HG03060 (cell line): ENCODE measurements around the gene PIGC.
A peak's percentile ranks its signal among the peaks of the same experiment; 100 is the strongest.

ENCODE experiments used
- ATAC-seq: cut with Tn5 transposase; IDR thresholded peaks from one replicate; pipeline ENCODE4 v1.9.1; 2021; ENCODE audit warnings: low read depth, moderate number of reproducible peaks; ENCODE audit not compliant: unreplicated experiment

The PIGC gene

DNA sequence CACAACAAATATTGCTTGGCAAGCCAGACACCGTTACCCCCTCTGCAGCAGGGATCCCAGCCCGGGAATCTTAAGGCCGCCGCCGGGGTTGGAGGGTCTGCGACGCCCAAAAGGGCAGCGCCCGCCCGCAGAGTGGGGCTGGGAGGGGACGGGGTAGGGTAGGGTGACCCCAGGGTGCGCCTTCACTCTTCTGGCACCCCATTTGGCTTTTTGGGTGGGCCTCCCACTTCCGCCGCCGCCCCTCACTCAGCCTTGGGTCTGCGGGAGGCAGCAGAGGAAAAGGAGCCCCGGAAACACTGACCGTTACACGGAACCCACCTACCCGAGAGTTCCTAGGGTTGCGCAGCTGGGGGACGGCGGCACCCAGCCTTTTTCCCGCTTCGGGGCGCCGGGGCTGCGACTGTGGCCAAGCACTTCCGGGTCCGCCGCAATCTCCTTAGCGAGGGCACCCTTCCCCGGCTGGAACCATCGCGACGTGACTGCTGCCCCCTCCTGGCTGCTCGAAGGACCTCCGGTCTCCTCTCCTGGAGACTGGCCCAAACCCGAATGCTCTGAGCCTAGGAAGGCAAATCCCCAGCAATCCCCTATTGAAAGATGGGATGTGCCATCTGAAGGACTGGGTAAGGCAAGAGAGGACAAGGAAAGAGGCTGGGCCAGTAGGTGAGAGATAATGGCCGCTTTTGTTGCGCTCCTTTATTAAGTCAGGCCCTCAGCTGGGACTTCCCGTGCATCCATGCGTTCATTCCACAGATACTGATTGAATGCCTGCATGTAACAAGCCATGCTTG, at the start of gene PIGC:
TSS of gene PIGC (minus strand) at position 404 of the 788 bp plus-strand sequence. CDS start 1,447 bp downstream, outside the sequence.
- peak; percentile 94 for ATAC-seq

DNA sequence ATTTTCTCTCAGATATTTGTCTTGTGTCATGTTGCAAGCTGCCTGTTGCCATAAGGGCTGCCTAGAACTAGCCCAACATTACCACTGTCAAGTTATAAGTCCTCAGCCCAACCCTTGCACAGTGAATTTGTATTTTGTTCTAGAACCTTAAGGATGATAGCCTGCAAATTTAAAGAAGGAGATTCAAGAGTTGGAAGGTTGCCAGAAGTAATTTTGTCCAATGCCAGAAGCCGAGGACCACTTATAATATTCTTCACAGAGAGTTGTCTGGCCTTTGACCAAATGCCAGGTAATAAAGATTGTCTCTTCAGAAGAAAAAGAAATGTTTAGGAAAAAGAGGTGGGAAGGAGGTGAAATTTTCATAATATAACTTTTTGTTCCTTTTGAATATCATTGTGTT, 48.6 kb upstream of the PIGC start:
- ATAC-seq: no peak

- no peak for ATAC-seq
These were observed 46.0 kb upstream of the PIGC start for GRCh38 chr1:172489847-172490246.

- no peak for ATAC-seq
These were observed 44.5 kb upstream of the PIGC start for GRCh38 chr1:172488393-172488792.

DNA sequence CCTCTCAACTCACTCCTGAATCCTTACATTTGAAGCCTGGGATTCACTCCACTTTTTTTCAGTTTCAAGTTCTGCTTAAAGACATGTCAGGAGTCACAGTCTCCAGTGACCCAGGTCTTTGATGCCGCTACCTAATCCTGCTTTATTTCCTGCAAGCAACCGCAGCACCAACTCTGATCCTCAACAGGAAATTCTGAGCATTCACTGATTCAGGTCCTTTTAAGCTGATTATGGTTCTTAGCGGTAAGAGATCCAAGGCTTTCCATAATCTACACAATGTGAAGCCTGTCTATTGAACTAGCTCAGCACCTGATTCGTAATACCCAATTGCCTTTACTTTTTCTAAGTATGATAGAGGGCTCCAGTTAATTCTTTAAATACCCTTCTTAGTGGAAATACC, 43.7 kb upstream of the PIGC start:
- ATAC-seq: no peak

DNA sequence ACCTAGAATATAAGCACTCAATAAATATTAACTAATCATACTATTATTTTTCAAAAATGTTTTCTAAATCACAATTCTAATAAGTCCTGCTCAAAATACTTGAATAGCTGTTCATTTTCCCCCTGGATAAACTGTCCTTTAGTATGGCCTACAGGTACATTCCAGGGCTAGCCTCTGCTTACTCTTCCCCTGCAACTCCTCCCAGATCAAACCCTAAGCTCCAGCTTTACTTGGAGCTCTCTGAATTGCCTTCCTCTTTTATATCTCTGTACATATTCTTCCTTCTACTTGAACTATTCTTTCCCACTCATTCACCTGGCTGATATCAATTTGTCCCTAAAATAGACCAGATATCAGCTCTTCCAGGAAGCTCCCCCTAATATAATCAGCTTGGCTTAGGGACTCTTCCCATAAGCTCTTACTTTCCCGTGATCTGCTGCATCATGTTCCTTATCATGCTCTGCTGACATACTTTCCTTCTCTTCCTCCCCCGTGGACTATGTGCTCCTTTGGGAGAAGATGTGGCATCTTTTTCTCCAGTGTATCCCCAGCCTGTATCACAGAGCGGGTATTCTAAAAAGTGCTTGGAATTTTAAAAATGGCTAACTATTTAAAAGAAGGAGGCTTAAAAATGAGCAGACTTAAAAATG, 43.1 kb upstream of the PIGC start:
- no peak for ATAC-seq

DNA sequence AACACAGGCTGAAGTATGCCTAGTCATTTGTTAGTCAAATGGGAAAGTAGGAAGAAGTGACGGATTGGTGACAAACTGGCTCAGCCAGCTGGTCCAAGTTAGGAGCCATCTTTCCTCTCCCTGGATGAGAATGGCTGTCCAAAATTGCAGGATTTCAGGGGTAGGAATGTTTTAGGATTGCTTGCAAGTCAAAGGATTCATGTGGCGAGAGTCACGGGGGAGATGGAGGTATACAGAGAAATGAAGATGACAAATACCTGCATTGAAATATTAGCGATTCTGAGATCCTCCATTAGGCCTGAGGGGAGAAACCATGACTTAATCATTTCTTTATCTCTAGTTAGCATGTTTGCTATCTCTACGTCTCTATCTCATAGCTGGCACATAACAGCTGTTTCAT, 41.8 kb upstream of the PIGC start:
- ATAC-seq: no peak

DNA sequence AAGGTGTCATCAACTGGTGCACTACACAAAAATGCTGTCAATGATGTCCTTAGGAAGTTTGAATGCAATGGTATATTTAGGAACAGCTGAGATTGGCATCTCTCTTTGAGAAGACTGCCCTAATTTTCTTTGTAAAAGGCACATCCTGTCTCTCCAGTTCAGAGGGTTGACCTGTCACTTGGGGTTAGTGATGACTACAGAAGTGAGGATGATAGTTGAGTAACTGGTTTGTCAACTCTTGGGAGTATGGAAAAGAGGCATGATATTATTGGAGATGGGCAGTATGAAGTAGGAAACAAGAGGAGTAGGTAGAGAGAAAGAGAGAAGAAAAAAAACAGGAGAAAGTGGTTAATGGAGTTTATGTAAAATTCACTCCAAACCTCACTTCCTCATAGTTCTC, 40.4 kb upstream of the PIGC start:
- ATAC-seq: no peak

DNA sequence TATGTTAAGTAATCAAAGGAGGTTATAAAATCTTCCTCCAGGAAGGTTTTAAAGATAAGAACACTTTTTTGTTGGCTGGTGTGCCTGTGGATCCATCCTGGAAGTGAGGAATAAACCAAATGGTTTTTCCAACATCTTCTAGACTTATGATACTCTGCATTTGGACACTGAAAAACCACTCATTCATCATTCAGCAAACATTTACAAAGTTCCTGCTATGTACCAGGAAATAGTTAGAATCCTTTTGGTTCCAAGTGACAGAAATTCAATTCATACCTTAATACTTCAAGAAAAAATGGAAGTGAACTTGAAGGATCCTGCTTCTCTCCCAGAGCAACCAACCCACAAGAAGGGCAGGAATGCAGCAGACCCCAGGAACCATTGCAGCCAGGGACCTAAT, 39.6 kb upstream of the PIGC start:
- ATAC-seq: no peak

DNA sequence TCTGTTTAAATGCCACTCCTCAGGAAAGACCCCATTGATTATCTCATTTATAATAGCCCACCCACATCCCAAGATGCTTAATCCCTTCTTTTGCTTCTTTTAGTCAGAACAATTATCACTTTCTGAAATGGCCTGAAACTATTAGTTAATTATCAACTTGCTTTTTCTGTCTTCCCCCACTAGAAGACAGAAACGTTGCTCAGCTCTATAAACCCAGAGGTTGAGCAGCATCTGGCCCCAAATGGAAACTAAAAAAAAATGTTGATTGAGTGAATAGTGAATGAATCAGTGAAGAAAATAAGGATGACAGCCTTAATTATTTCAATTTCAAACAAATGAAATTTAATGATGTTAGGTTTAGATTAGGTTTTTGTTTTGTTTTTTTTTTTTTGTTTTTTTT, 38.2 kb upstream of the PIGC start:
- no peak for ATAC-seq

- no peak for ATAC-seq
These were observed 36.6 kb upstream of the PIGC start for GRCh38 chr1:172480431-172480830.

- ATAC-seq: no peak
These were observed 34.6 kb upstream of the PIGC start for GRCh38 chr1:172478485-172478884.

GRCh38 chr1:172477741-172478140, 33.9 kb upstream of the PIGC start:
- no peak for ATAC-seq

DNA sequence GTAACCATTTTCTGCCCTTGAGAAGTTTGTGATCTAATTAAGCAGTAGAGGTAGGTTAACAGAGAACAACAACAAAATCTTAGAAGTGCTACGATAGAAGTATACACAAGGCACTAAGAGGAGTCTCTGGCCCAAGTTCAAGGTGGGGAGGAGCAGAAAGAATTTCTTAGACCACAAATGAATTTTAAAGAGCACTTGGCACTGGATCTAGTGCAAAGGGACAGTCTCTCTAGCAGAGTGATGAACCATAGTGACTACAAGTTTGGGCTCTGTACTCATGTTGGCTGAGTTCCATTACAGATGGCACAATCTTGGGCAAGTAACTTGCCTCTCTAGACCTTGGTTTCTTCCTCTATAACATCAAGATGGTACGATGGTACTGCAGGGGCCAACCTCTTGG, 33.3 kb upstream of the PIGC start:
- no peak for ATAC-seq

DNA sequence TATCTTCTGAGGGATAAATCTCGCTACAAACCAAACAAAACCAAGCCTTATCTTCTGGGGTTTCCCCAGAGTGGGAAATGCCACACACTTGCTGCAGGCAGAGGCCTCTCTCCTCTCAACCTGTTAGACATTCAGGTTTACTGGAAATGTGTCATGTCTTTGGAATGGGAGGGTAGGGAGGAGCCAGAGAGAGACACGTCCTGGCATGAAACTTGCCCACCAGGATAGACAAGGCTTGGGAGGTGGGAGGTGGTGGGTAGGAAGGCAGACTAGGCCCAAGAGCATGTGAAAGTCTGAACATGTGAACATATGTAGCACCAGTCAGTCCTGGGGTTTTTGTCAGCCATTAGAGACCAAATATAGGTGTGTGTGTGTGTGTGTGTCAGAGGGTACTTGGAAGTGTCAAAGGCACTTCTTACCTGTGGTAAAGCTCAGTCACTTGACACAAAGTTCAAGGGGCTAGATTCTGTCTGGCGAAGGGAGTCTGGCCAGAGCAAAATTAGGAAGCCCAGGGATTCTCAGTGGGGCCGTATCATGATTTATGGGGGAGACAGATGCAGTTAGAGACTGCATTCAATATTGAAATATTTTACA, 32.4 kb upstream of the PIGC start:
- ATAC-seq: no peak

- no peak for ATAC-seq
These were observed 30.0 kb upstream of the PIGC start for GRCh38 chr1:172473842-172474241.

DNA sequence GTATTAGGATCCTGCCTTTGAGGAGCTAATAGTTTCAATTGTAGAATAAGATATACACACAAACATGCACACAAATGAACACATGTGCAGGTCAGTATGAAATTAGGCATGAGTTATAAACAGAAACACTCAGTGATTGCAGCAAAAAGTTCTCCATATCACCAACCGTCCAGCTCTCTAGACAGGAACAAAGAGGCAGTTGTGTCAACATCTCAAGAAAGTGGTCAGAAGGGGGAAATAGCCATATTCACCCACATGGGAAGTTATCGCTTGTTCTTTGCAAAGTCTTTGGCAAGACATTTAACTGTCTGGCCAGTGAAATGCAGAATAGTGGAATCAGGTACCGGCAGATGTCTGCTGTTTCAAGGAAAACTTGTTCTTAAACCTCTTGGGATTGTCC, 29.4 kb upstream of the PIGC start:
- no peak for ATAC-seq

- no peak for ATAC-seq
These were observed 28.6 kb upstream of the PIGC start for GRCh38 chr1:172472495-172472894.

- no peak for ATAC-seq
These were observed 27.8 kb upstream of the PIGC start for GRCh38 chr1:172471666-172472065.

DNA sequence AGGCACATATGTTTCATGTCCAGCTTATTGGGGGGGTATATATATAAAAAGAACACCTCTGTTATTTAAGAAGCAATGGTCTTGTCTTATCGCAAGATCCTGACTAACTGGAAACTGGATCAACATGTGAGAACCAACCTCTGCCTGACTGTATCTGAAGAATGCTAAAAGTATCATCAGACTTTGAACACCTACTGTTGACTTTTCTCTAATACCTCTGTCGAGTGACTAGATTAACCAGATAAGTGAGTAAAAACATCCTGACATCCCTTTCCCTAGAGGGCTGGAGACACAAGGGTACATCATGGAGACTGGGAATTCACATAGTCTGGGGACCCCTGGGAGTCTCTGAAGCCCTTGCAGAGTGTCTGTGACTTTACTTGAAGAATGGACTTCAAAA, 26.3 kb upstream of the PIGC start:
- no peak for ATAC-seq

- ATAC-seq: no peak
These were observed 25.8 kb upstream of the PIGC start for GRCh38 chr1:172469717-172470116.

DNA sequence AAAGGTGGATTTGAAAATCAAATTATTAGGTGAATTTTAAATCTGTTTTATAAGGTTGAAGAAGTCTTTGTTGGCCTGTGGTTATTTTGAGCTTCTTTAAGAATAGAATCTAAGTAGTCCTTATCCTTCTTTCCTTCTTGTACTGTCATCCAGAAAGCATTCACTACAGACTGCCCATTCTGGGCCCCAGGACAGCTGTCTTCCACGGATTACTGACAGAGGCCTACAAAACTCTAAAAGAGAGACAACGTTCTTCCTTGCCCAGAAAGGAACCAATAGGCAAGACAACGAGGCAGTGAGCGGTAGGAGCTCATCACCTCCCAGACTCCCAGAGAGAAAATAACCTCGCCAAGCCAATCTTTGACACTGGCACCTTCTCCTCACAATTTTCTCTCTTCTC, 24.4 kb upstream of the PIGC start:
- ATAC-seq: no peak
